Measurements from ENCODE around the gene OR5M8.

Gene OR5M8

DNA sequence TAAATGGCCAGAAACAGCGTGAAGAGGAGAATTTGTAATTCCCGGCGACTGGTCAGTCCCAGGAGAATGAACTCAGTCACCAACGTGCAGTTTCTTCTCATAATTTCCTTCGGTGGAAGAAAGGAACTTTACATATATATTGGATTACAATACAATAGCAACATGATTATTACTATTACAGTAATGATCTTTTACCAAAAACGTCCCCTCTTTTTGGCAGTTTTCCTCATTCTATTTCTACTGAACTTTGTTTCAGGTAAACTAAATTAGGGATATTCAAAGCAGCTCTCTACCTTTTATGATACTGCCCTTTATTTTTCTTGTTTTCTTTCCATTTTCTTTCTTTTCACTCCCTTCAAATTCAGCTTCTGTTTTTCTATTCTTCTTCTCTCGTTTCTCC lies at the start of gene OR5M8:
OR5M8 (minus strand) TSS at position 101 of the 400 bp plus-strand sequence; CDS start at position 101, 0 bp downstream.
- DNase-seq, result no peak

DNA sequence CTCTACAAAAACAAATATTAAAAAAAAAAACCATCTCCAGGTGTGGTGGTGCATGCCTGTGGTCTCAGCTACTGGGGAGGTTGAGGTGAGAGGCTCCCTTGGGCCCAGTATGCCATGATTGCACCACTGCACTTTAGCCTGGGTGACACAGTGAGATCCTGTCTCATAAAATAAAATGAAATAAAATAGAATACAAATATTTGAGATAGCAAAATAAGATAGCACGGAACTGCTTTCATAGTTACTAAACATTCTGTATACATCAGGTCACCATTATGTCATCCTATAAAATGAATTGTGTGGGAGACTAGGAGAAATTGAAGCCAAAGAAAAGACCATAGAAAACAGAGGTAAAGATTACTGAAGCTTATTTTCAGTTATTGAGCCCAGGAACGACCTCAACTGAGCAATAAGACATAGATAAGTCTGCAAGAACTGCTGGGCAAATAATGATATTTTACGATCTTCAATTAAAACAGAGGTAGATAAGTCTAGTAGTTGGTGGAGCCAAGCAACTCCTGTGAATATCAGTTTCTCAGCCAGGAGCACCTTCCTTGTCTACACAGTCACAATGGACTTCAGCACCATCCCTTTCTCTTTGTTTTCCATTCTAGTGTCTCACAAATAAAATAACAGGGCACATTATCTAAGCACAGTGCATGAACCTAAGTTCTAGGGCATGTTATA lies 42.0 kb upstream of the OR5M8 start:
- no peak for DNase-seq

DNA sequence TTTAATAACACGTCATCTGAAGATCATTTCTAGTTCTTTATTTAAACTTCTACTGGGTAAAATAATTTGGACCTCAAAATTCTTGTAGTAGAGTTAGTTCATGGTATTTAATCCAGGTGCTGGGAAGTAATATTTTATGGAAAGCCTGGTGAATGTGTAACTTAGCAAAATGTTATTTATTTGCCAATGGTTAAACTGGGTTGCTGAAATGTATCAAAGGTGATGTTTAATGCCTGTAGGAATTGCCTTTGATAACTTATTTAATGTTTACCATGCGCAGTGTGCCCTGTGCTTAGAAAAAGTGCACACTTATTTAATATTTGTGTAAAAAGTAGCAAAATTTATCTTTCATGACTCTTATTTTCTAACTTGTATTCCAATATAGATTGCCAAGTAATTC lies 40.7 kb upstream of the OR5M8 start:
- no peak for DNase-seq

DNA sequence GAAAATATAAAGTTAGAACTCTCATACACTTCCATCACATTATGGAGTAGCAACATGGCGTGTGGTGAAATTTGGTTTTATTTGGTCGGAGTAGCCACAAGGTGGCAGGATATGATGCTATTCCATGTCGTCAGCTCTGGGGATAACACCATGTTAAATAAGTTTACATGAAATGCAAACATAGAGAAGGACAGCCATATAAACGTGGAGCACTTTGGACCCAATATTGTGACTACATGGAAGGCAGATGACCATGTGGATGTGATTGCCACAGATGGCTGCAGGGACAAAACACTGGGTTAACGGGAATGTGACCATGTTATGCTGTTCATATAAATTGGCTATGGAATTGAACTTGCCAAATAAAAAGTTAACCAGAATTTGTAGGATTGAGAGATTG lies 30.8 kb upstream of the OR5M8 start:
- DNase-seq, result no peak

DNA sequence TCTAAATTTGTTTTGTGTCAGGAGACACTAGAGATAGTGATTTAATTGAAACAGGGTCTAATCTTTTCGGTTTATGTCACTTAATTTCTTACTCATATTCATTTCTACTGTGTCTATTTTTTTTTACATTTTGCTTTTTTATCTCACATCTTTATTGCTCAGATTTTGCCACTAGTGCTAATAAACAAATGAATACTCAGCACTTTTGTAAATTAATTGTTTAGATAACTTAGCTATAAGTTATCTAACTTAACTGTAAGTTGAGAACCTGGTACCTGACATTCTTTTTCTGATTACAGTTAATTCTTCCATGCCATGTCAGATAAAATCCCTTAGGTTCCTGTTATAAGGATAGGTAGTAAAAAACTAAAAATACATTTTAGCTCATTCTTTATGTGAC lies 22.1 kb upstream of the OR5M8 start:
- no peak for DNase-seq

DNA sequence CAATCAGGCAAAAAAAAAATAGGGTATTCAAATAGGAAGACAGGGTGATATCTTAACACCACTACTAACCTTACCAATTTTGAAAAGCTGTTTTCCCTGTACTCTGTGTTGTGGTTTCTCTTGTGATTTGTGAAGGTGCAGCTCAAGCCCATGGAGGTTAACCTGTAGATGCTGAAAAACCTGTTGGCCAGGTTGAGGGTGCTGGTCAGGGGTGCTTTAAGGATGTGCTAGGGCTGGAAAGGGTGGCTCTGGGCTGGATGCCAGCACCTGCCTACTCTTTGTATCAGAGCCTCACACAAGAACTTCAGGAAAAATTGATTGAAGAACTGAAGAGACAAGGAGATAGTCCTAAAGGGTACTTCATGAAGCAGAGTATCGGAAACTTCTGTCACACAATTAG lies 18.3 kb upstream of the OR5M8 start:
- DNase-seq, result no peak

DNA sequence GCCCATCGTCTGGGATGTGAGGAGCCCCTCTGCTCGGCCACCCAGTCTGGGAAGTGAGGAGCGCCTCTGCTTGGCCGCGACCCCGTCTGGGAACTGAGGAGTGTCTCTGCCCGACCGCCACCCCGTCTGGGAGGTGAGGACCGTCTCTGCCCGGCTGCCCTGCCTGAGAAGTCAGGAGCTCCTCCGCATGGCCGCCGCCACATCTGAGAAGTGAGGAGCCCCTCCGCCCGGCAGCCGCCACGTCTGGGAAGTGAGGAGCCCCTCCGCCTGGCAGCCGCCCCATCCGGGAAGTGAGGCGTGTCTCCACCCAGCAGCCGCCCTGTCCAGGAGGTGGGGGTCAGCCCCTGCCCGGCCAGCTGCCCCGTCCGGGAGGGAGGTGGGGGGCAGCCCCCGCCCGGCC lies 5.8 kb upstream of the OR5M8 start:
- DNase-seq, result no peak

DNA sequence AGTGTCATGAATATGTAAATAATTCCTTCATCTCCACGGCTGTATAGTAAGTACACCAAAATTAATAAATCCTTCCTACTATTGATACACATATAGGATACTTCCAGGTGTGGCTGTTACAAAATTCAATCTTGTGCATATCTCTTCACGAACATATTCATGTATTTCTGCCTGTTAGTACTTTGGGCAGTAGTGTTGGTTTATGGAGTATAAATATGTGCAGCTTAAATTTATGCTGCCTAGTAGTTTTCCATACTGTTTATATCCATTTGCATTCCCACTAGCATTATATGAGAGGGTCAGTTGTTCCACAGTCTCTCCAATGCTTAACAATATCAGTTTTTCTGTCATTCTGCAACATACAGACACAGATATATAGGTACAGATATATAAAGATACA lies 3.9 kb upstream of the OR5M8 start:
- DNase-seq, result no peak

DNA sequence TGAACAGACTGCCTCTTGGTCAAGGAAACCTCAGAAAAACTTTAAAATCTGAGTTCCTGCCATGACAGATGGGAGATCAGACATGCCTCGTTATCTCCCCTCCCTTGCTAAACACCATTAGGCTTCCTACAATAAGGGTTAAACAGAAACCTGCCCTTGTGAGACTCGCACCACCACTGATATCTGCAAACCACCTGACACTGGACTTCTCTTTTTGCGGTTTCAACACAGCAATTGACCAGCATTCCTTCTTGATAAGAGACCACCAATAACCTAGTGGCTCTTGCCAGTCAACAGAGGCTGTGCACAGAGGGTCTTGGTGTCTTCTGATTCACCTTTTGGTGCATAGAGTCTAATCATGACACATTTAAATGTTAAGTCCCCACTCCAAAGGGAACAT lies 4.4 kb downstream of the OR5M8 start:
- no peak for DNase-seq

DNA sequence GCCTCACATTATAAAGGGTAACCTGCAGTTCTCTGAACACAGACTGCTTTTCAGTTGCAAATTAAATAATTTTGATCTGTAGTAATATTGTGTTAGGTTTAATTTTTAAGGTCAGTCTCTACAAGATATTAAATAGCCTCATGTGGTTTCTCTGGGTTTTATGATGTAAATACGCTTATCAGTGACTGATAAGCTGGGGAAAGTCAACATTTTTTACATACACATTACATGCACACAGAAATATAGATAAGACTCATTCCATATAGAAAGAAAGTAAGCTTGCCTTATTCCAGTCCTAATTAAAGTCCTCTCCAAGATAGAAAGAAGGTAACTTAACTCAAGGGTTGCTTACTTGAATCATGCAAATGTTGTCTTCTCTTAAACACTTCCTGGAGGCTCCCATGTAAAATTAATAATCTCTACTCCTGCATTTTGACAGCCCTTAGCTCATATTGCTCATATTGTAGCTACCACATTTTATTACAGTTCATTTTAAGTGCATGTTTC lies 16.4 kb downstream of the OR5M8 start:
- no peak for DNase-seq

DNA sequence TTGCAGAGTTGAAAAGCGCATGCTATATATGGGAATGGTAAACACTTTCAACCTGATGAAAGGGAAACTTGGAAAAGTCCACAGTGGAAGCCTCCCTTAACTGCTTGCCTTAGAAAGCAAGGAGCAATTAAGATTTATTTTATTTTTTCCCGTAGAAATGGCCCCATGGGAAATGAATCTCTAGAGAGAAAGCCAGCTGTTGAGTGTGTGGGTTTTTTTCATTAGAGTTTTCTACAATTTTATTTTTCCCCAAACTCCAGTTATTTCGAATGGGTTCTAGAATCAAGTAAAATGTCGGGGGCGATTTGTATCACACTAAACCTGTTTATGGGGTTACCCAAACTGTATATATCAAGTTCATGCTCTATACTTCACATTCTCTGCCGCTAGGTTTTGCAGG lies 17.9 kb downstream of the OR5M8 start, which contains the start of gene OR5M3:
OR5M3 (minus strand) TSS at position 101 of the 400 bp plus-strand sequence. CDS start 2,855 bp downstream, outside the sequence.
- no peak for DNase-seq

DNA sequence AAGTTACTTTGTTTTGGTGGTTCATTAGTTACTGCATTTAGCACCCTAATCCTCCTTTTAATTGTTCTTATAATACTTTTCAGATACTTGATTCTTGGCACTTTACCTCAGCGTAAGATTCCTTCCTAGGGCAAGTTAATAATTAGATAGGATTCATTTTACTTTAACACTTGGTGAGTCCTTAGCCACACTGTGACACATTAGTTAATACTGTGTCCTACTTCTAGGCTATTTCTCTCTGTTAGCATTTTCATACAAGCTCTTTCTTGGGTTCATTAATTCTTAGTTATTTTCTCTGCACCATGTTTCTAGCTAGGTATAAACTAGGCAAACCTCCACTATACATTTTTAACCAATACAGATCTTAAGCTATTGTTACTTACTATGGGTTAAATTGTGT lies 34.1 kb downstream of the OR5M8 start:
- no peak for DNase-seq

DNA sequence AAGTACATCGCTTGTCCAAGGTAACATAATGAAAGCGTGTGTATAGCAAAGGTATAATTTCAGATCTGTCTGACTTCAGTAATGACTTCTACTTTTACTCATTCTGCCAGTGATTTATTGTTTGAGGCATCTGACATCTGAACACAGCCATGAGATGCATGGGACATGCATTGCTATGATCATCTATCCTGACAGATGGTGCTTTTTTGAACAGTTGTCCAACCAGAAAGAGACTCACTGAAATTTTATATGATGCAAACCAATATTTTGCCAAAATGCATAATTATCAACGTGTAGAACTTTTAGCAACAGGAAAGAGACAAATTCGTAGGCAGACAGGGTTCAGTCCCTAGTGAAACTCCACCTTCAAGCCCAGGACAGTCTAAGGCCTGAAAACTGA lies 37.6 kb downstream of the OR5M8 start:
- DNase-seq, result no peak

All from NCI-H2029 treated with DMSO at 0.1 percent for 48 hours (cell line).